Body of pancreas (tissue), 4 donors: ENCODE data around the gene KLF7.

Experiments used
- CTCF ChIP-seq, 7 experiments: fragments of 450-650 bp in 4 of 7; fragments of 200-600 bp in 3 of 7; sonication (generic) in 3 of 7; IDR thresholded peaks; one replicate each; pipeline ENCODE4 v1.5.1; 2016 to 2019; ENCODE audit warnings: antibody characterized with exemption in 7 of 7
- POLR2A ChIP-seq, 3 donors: fragments of 450-650 bp; IDR thresholded peaks; one replicate each; pipeline ENCODE4 v1.6.1; 2016; ENCODE audit warnings: antibody characterized with exemption in 3 of 3, mild to moderate bottlenecking in 2 of 3

GRCh38 chr2:207077266-207077665, 88.5 kb downstream of the KLF7 start:
- TF ChIP-seq CTCF (IDR thresholded peaks at IDR 0.05) (no peak), POLR2A (IDR thresholded peaks at IDR 0.05) (no peak)
